HCT116 (cell line): Measurements from ENCODE around the gene FRRS1. TPM values are rescaled to one million over a fixed set of nuclear protein-coding genes. Genes with fewer than 3 reads are reported as not detected.
A peak's percentile ranks its signal among the peaks of the same experiment; 100 is the strongest.

ENCODE experiments used
- ATAC-seq: fragments of 200-7000 bp; cut with Tn5 transposase; 2 replicates; pipeline ENCODE4 v1.9.1; 2020; ENCODE audit warnings: mild to moderate bottlenecking, moderate library complexity
- BruUV-seq: library from RNA; stranded (reverse); fragments of 400-500 nt; replicated peaks from 2 replicates; lab custom pipeline; 2021; lab: Mats Ljungman, UMichigan
- CTCF ChIA-PET: fragments of 300-600 bp; sonication (Branson Sonifier 250); formaldehyde crosslinking; loops from one replicate; lab custom pipeline; 2021; ENCODE audit warnings: antibody characterized with exemption; lab: Charles Lee
- POLR2A ChIA-PET: fragments of 300-600, 350-600 bp; sonication (Branson Sonifier 250); formaldehyde crosslinking; loops from one replicate; lab custom pipeline; 2021; ENCODE audit warnings: antibody characterized with exemption; lab: Charles Lee
- RAD21 ChIA-PET, 2 experiments: fragments of 300-600 bp; sonication (Branson Sonifier 250); formaldehyde crosslinking; loops; one replicate each; lab custom pipeline; 2023; ENCODE audit warnings: low total read pairs in 2 of 2; ENCODE audit not compliant: uncharacterized antibody in 2 of 2, unreplicated experiment in 2 of 2, low non-redundant PET in 1 of 2; lab: Charles Lee
- DNase-seq: peaks from one replicate; pipeline ENCODE4 v3.0.0-alpha.2; 2010; ENCODE audit warnings: low read depth, low spot score
- H2AFZ ChIP-seq: fragments of 200-600 bp; shearing (Covaris generic), sonication (generic); 2 replicates; pipeline ENCODE4 v1.6.1; 2017; ENCODE audit warnings: low read depth, mixed run types, mixed read lengths, antibody characterized with exemption, low read length; ENCODE audit not compliant: poor library complexity, severe bottlenecking
- H3K27ac ChIP-seq: 2 replicates; pipeline ENCODE4 v1.5.1; 2012; ENCODE audit warnings: low read depth, low read length
- H3K27me3 ChIP-seq: fragments of 200-600 bp; sonication (generic); 2 replicates; pipeline ENCODE4 v1.6.1; 2016; ENCODE audit warnings: mixed run types, low read length, mixed read lengths; ENCODE audit not compliant: insufficient read depth
- H3K36me3 ChIP-seq, 2 experiments: fragments of 200-500 bp in 1 of 2; fragments of 200-600 bp in 1 of 2; sonication (Bioruptor generic) in 1 of 2; sonication (generic) in 1 of 2; 2 replicates each; pipeline versions ENCODE4 v1.5.1 to v1.6.1; 2014 to 2016; ENCODE audit warnings: low read length in 2 of 2, inconsistent platforms in 1 of 2, mixed read lengths in 1 of 2, mixed run types in 1 of 2; ENCODE audit not compliant: insufficient read depth in 2 of 2, control insufficient read depth in 1 of 2
- H3K4me1 ChIP-seq, 2 experiments: fragments of 200-600 bp in 1 of 2; sonication (generic) in 1 of 2; 2 replicates each; pipeline versions ENCODE4 v1.5.1 to v1.6.1; 2012 to 2017; ENCODE audit warnings: low read length in 2 of 2, inconsistent platforms in 1 of 2, mild to moderate bottlenecking in 1 of 2, mixed read lengths in 1 of 2, mixed run types in 1 of 2, moderate library complexity in 1 of 2; ENCODE audit not compliant: insufficient read depth in 2 of 2, control insufficient read depth in 1 of 2
- H3K4me2 ChIP-seq: fragments of 200-600 bp; sonication (generic); 2 replicates; pipeline ENCODE4 v1.6.1; 2017; ENCODE audit warnings: mixed run types, low read length, mixed read lengths
- H3K4me3 ChIP-seq, 2 experiments: fragments of 200-600 bp in 1 of 2; sonication (generic) in 1 of 2; replicated peaks in 1 of 2; 2 replicates each; pipeline ENCODE4 v1.5.1; 2011 to 2016; ENCODE audit warnings: low read length in 2 of 2, control low read depth in 1 of 2, low read depth in 1 of 2, mild to moderate bottlenecking in 1 of 2, mixed read lengths in 1 of 2, mixed run types in 1 of 2
- H3K79me2 ChIP-seq: fragments of 200-600 bp; sonication (generic); 2 replicates; pipeline ENCODE4 v1.6.1; 2017; ENCODE audit warnings: mild to moderate bottlenecking, mixed run types, low read length, moderate library complexity, mixed read lengths; ENCODE audit not compliant: insufficient read depth
- H3K9ac ChIP-seq: fragments of 200-600 bp; sonication (generic); 2 replicates; pipeline ENCODE4 v1.6.1; 2016; ENCODE audit warnings: low read length, mixed read lengths
- H3K9me2 ChIP-seq: fragments of 200-600 bp; sonication (generic), shearing (Covaris generic); 2 replicates; pipeline ENCODE4 v1.6.1; 2017; ENCODE audit warnings: mixed run types, mild to moderate bottlenecking, moderate library complexity; ENCODE audit not compliant: insufficient read depth
- H3K9me3 ChIP-seq, 2 experiments: fragments of 200-500 bp in 1 of 2; fragments of 200-600 bp in 1 of 2; sonication (Bioruptor generic) in 1 of 2; sonication (generic) in 1 of 2; 2 replicates each; pipeline ENCODE4 v1.6.1; 2014 to 2017; ENCODE audit warnings: low read length in 2 of 2, mixed read lengths in 2 of 2, inconsistent platforms in 1 of 2, low read depth in 1 of 2, mild to moderate bottlenecking in 1 of 2, mixed run types in 1 of 2, moderate library complexity in 1 of 2; ENCODE audit not compliant: control insufficient read depth in 1 of 2, insufficient read depth in 1 of 2
- H4K20me1 ChIP-seq: fragments of 200-600 bp; sonication (generic), shearing (Covaris generic); 2 replicates; pipeline ENCODE4 v1.6.1; 2017; ENCODE audit warnings: mixed run types, mild to moderate bottlenecking, moderate library complexity; ENCODE audit not compliant: insufficient read depth
- CBX3 ChIP-seq: IDR thresholded peaks from 2 replicates; pipeline ENCODE4 v1.6.1; 2012; ENCODE audit warnings: low read depth
- CTCF ChIP-seq, 3 experiments: fragments of 200-600 bp in 1 of 3; sonication (generic) in 1 of 3; IDR thresholded peaks in 2 of 3; conservative IDR thresholded peaks in 1 of 3; 2 replicates each; pipeline ENCODE4 v1.5.1; 2012 to 2017; ENCODE audit warnings: low read depth in 2 of 3, low read length in 2 of 3, antibody characterized with exemption in 1 of 3, borderline replicate concordance in 1 of 3, control low read depth in 1 of 3, mild to moderate bottlenecking in 1 of 3, mixed read lengths in 1 of 3, mixed run types in 1 of 3, moderate library complexity in 1 of 3; ENCODE audit not compliant: insufficient read depth in 1 of 3
- EZH2 ChIP-seq: fragments of 200-600 bp; sonication (generic); IDR thresholded peaks from 2 replicates; pipeline ENCODE4 v1.6.1; 2017; ENCODE audit warnings: antibody characterized with exemption, mixed run types
- EZH2phosphoT487 ChIP-seq: fragments of 200-600 bp; IDR thresholded peaks from 2 replicates; pipeline ENCODE4 v1.6.1; 2018; ENCODE audit warnings: antibody characterized with exemption, borderline replicate concordance
- RAD21 ChIP-seq: IDR thresholded peaks from 2 replicates; pipeline ENCODE4 v1.6.1; 2012; ENCODE audit warnings: low read depth, mild to moderate bottlenecking
- YY1 ChIP-seq: IDR thresholded peaks from 2 replicates; pipeline ENCODE4 v1.6.1; 2011; ENCODE audit warnings: low read length, low read depth, moderate library complexity, mild to moderate bottlenecking; ENCODE audit not compliant: insufficient replicate concordance; ENCODE audit errors: extremely low read depth
- ZBTB33 ChIP-seq: IDR thresholded peaks from 2 replicates; pipeline ENCODE4 v1.6.1; 2011; ENCODE audit warnings: mild to moderate bottlenecking, low read length, moderate library complexity; ENCODE audit not compliant: insufficient replicate concordance; ENCODE audit errors: extremely low read depth
- intact Hi-C: fragments of 100-400 bp; cut with micrococcal nuclease; formaldehyde crosslinking; loops from 2 replicates; pipeline ENCODE4 v1.10.0; 2022
- total RNA-seq: library from RNA; stranded (reverse); gene quantifications from one replicate; pipeline ENCODE4 v1.2.1, GENCODE V29; 2021; ENCODE audit not compliant: unreplicated experiment
- TF ChIP-seq, protein P1 (sequence below): IDR thresholded peaks from 2 replicates; pipeline ENCODE4 v1.6.1; 2012; ENCODE audit warnings: low read depth

Gene FRRS1
- total RNA-seq, 1 experiment from 2014 or later: 19.8 TPM

DNA sequence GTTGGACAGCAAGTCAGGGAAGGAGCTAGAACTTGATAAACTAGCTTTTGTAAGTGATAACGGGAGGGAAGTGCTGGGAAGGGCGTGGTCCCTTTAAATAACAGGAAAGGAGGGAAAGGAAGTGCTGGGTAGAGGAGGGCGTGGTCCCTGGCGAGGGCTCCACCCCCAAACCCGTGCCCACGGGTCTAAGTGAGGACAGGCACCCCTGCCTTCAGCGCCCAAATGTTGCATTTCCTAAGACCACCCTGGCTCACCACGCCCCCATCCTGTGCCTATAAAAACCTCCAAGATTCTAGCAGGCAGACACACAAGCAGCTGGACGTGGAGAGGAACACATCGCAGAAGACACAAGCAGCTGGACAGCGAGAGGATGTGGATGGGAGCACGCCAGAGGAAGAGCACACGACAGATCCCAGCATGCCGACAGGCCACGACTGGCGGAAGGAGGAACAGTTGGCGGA lies 62.0 kb downstream of the FRRS1 start:
- ATAC-seq: peak; percentile 42; the same call in 1 of the 2 replicates
- H3K9me2 ChIP-seq: no peaks in the 10 kb centered on the region
- ChIA-PET CTCF (interaction anchor here (1.0 kb wide), 1 partner anchor 17 kb away, joined by 3 read pairs; no protein-coding TSS in a partner anchor), RAD21 (no interaction called here), POLR2A (no interaction called here)
- TF ChIP-seq, protein P1, sequence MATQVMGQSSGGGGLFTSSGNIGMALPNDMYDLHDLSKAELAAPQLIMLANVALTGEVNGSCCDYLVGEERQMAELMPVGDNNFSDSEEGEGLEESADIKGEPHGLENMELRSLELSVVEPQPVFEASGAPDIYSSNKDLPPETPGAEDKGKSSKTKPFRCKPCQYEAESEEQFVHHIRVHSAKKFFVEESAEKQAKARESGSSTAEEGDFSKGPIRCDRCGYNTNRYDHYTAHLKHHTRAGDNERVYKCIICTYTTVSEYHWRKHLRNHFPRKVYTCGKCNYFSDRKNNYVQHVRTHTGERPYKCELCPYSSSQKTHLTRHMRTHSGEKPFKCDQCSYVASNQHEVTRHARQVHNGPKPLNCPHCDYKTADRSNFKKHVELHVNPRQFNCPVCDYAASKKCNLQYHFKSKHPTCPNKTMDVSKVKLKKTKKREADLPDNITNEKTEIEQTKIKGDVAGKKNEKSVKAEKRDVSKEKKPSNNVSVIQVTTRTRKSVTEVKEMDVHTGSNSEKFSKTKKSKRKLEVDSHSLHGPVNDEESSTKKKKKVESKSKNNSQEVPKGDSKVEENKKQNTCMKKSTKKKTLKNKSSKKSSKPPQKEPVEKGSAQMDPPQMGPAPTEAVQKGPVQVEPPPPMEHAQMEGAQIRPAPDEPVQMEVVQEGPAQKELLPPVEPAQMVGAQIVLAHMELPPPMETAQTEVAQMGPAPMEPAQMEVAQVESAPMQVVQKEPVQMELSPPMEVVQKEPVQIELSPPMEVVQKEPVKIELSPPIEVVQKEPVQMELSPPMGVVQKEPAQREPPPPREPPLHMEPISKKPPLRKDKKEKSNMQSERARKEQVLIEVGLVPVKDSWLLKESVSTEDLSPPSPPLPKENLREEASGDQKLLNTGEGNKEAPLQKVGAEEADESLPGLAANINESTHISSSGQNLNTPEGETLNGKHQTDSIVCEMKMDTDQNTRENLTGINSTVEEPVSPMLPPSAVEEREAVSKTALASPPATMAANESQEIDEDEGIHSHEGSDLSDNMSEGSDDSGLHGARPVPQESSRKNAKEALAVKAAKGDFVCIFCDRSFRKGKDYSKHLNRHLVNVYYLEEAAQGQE: no peak
- TF ChIP-seq EZH2 (no peak), ZBTB33 (no peak), CBX3 (no peak), RAD21 (no peak), YY1 (no peak), CTCF (IDR thresholded peaks at IDR 0.05 in 2 of 3, conservative IDR thresholded peaks at IDR 0.05 in 1 of 3; ENCODE audit: borderline replicate concordance in 1 of 3, insufficient read depth in 1 of 3, low read depth in 2 of 3, low read length in 2 of 3) (no peak), EZH2phosphoT487 (no peak)
- no peaks in the 10 kb centered on the region for H4K20me1 ChIP-seq
- no TSS peak for BruUV-seq
- 0 out of 4 replicates have a peak, but pooled peaks cover 0 to 5% of the 10 kb centered on the region in 2 experiments for H3K9me3 ChIP-seq
- no peaks in the 10 kb centered on the region for H3K4me1 ChIP-seq
- no peak overlapping the region for H3K4me2 ChIP-seq
- H3K9ac ChIP-seq: no peak overlapping the region
- no peak overlapping the region for H2AFZ ChIP-seq
- no peak overlapping the region for H3K27ac ChIP-seq
- intact Hi-C loops: loop anchor here (10.0 kb wide), 1 partner anchor 710 kb away; no protein-coding TSS in a partner anchor
- H3K36me3 ChIP-seq: peaks cover 0 to 5% of the 10 kb centered on the region in 2 experiments; a peak in 2 of 4 replicates
- H3K4me3 ChIP-seq: no peak overlapping the region
- no peak for DNase-seq
- H3K79me2 ChIP-seq: no peaks in the 10 kb centered on the region
- H3K27me3 ChIP-seq: no peaks in the 10 kb centered on the region
